ENCODE data around the gene FAM53B. TPM values are rescaled to one million over a fixed set of nuclear protein-coding genes. Genes with fewer than 3 reads are reported as not detected.

The FAM53B gene
- total and polyA plus RNA-seq, 7 experiments from 2014 or later = 3.9 to 51.5 (median 27.7) TPM

DNA sequence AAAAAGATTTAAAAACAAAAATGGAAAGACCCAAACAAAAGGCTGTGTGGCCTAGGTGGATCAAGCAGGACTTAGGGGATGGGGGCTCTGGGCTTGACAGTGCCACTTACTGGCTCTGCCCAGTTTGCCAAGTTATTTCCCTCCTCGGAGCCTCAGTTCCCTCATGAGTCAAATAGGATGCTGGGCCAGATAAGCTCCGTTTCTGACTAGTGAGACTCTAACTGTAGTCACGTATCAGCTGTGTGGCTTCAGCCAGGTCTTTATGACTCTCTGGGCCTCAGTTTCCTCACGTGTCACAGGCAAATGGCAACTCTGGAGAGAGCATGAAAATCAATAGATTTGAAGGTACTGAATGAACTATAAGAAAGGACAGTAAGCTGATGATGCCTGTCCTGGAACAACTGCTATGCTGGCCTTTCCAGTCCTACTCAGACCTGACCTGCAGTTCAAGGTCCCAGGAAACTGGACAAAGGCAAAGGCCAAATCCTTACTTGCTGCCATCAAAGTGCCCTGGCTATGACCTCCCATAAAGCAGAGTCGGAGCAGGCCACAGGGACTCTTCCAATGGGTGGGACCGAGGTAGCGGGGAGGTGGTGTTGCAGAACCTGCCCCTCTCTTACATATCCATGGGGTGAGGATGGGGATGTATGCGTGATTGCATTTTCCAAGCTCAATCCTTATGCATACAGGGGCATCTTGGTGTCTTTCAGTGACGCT, 27.0 kb downstream of the FAM53B start:
- Mint-ChIP-seq H3K36me3 (peaks cover 0 to 32% (median 0%) of the 10 kb centered on the region in 5 donors), H3K27ac (peak overlapping the region; percentile 83 to 99 (median 94)), H3K4me3 (peak overlapping the region in 8 of 10 donors; percentile 36 to 91 (median 73)), H3K4me1 (peaks cover 76 to 98% (median 87%) of the 10 kb centered on the region in 7 donors), H3K9me3 (no peaks in the 10 kb centered on the region), H3K27me3 (no peaks in the 10 kb centered on the region)
- no peaks in the 10 kb centered on the region for H3K36me3 ChIP-seq (ENCODE audit: control insufficient read depth in 2 of 3, insufficient read depth in 3 of 3, low read length in 3 of 3)
- peak overlapping the region; percentile 72 for H3K27ac ChIP-seq (ENCODE audit: low read depth, low read length)
- ATAC-seq = no peak
- no peak for DNase-seq
- peaks cover 77 to 95% of the 10 kb centered on the region in 2 donors for H3K4me1 ChIP-seq (ENCODE audit: control insufficient read depth in 2 of 2, insufficient read depth in 2 of 2, low read length in 2 of 2)
- no peak overlapping the region for H3K4me3 ChIP-seq (ENCODE audit: low read length)
- ChIA-PET POLR2A (interaction anchor here (0.8 to 17.4 kb wide), 14 partner anchors 14 to 96 kb away, joined by 3 to 271 read pairs (median 11); no protein-coding TSS in a partner anchor), CTCF (interaction anchor here (1.4 to 13.1 kb wide), 9 partner anchors 11 to 98 kb away, joined by 3 to 150 read pairs (median 25); no protein-coding TSS in a partner anchor)
- intact Hi-C loops (cut with micrococcal nuclease) = no loop called here
- no peaks in the 10 kb centered on the region for H3K9me3 ChIP-seq (ENCODE audit: control insufficient read depth in 2 of 3, low read length in 3 of 3)
- H3K27me3 ChIP-seq (ENCODE audit: control insufficient read depth in 2 of 2, insufficient read depth in 2 of 2, low read length in 2 of 2) = no peaks in the 10 kb centered on the region

DNA sequence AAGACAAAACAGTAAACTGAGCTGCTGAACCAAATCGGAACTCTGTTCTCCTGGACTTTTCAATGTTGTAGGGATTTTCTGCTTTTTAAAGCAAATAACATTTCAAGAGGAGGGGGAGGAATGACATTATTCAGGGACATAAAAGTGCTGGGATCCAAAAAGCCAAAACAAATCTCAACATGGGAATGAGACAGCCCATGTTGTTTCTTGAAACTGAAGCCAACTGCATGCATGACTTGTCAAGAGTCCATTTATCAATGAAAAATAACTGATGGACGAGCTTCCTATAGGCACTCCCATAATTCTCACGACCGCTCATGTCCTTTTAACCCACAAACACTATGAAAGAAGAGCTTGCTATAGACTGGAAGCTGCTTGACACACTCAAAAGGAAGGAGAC, 27.8 kb downstream of the FAM53B start:
- ATAC-seq = no peak
- H3K27ac Mint-ChIP-seq = peak overlapping the region in 8 of 9 donors; percentile 70 to 99 (median 86)
- ChIA-PET POLR2A (interaction anchor here (0.8 to 17.4 kb wide), 13 partner anchors 9 to 83 kb away, joined by 3 to 271 read pairs (median 6); no protein-coding TSS in a partner anchor), CTCF (interaction anchor here (1.4 to 13.1 kb wide), 6 partner anchors 14 to 69 kb away, joined by 6 to 150 read pairs (median 68); no protein-coding TSS in a partner anchor)
- peaks cover 72 to 87% of the 10 kb centered on the region in 2 donors for H3K4me1 ChIP-seq (ENCODE audit: control insufficient read depth in 2 of 2, insufficient read depth in 2 of 2, low read length in 2 of 2)
- H3K27ac ChIP-seq (ENCODE audit: low read depth, low read length) = no peak overlapping the region
- no peak for DNase-seq
- peak overlapping the region in 8 of 10 donors; percentile 21 to 75 (median 36) for H3K4me3 Mint-ChIP-seq
- H3K4me1 Mint-ChIP-seq = peaks cover 68 to 91% (median 79%) of the 10 kb centered on the region in 7 donors
- intact Hi-C loops (cut with micrococcal nuclease) = no loop called here
- no peaks in the 10 kb centered on the region for H3K27me3 Mint-ChIP-seq
- H3K9me3 ChIP-seq (ENCODE audit: control insufficient read depth in 2 of 3, low read length in 3 of 3) = no peaks in the 10 kb centered on the region
- H3K27me3 ChIP-seq (ENCODE audit: control insufficient read depth in 2 of 2, insufficient read depth in 2 of 2, low read length in 2 of 2) = no peaks in the 10 kb centered on the region
- no peaks in the 10 kb centered on the region for H3K36me3 ChIP-seq (ENCODE audit: control insufficient read depth in 2 of 3, insufficient read depth in 3 of 3, low read length in 3 of 3)
- H3K9me3 Mint-ChIP-seq = no peaks in the 10 kb centered on the region
- peaks cover 0 to 30% (median 0%) of the 10 kb centered on the region in 5 donors for H3K36me3 Mint-ChIP-seq
- no peak overlapping the region for H3K4me3 ChIP-seq (ENCODE audit: low read length)

DNA sequence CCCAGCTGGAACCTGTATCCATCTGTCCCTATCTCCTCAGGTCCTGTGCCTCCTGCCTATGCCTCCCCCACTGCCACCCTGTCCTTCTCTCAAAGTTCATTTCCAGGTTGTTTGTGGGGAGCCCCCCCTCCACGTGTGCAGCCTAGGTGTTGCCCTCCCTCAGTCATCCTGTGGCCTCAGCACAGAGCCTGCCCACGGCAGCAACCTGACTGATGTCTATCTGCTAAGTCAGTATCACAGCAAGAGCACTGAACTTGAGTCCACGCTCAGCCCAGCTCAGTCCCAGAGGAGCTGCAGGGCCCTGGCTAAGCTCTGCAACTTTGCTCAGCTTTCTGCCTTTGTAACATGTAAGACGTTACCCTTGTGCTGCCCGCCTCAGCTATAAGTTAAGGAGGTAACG, 28.7 kb downstream of the FAM53B start:
- Mint-ChIP-seq H3K9me3 (no peaks in the 10 kb centered on the region), H3K4me1 (peaks cover 65 to 91% (median 81%) of the 10 kb centered on the region in 7 donors), H3K4me3 (peak overlapping the region in 9 of 10 donors; percentile 1 to 75 (median 43)), H3K27ac (peak overlapping the region in 8 of 9 donors; percentile 38 to 99 (median 86)), H3K36me3 (peaks cover 0 to 27% (median 0%) of the 10 kb centered on the region in 5 donors), H3K27me3 (no peaks in the 10 kb centered on the region)
- DNase-seq = no peak
- Histone ChIP-seq H3K27me3 (ENCODE audit: control insufficient read depth in 2 of 2, insufficient read depth in 2 of 2, low read length in 2 of 2) (no peaks in the 10 kb centered on the region), H3K4me1 (ENCODE audit: control insufficient read depth in 2 of 2, insufficient read depth in 2 of 2, low read length in 2 of 2) (peaks cover 74 to 81% of the 10 kb centered on the region in 2 donors), H3K9me3 (ENCODE audit: control insufficient read depth in 2 of 3, low read length in 3 of 3) (no peaks in the 10 kb centered on the region), H3K27ac (ENCODE audit: low read depth, low read length) (no peak overlapping the region), H3K36me3 (ENCODE audit: control insufficient read depth in 2 of 3, insufficient read depth in 3 of 3, low read length in 3 of 3) (no peaks in the 10 kb centered on the region), H3K4me3 (ENCODE audit: low read length) (no peak overlapping the region)
- ATAC-seq = no peak
- intact Hi-C loops (cut with micrococcal nuclease) = no loop called here
- ChIA-PET CTCF (interaction anchor here (0.5 to 13.1 kb wide), 6 partner anchors 11 to 68 kb away, joined by 3 to 150 read pairs (median 68); no protein-coding TSS in a partner anchor), POLR2A (interaction anchor here (0.6 to 17.4 kb wide), 10 partner anchors 9 to 1551 kb away, joined by 3 to 271 read pairs (median 5); no protein-coding TSS in a partner anchor)

DNA sequence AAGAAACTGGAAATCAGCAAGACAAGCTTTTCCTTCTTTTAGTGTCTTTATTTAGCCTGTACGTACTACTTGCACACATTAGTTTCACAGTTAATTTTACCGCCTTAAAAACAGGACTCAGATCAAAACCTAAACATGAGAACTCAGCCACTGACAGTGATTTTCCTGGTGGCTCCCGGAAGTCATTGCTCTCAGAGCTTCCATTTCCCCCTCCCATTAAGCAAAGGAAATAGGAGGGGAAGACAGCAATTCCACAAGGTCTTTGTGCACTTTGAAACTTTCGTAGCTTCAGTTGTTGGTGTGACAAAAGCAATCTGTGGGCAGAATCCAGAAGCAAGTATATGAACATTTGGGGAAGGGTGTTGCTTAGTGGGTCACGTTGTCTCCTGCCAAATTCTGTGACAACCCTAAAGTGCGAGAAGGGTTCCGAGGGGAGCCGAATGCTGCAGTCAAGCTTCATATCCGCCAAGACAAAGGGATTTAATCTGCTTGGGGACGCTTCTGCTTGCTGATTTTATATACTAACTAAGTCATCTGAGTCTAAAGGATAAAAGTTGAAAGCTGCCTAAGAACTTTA, 30.4 kb downstream of the FAM53B start:
- H3K4me1 ChIP-seq (ENCODE audit: control insufficient read depth in 2 of 2, insufficient read depth in 2 of 2, low read length in 2 of 2) = peaks cover 77 to 81% of the 10 kb centered on the region in 2 donors
- no peak overlapping the region for H3K4me3 ChIP-seq (ENCODE audit: low read length)
- Mint-ChIP-seq H3K27me3 (no peaks in the 10 kb centered on the region), H3K27ac (peak overlapping the region in 8 of 9 donors; percentile 1 to 99 (median 66)), H3K4me1 (peaks cover 68 to 92% (median 86%) of the 10 kb centered on the region in 7 donors), H3K36me3 (peaks cover 0 to 23% (median 0%) of the 10 kb centered on the region in 5 donors), H3K4me3 (peak overlapping the region in 6 of 10 donors; percentile 1 to 75 (median 22)), H3K9me3 (no peaks in the 10 kb centered on the region)
- H3K27ac ChIP-seq (ENCODE audit: low read depth, low read length) = peak overlapping the region; percentile 18
- DNase-seq (no peak), ATAC-seq (no peak)
- ChIA-PET POLR2A (interaction anchor here (0.6 to 17.4 kb wide), 5 partner anchors 9 to 27 kb away, joined by 3 to 271 read pairs (median 4); no protein-coding TSS in a partner anchor), CTCF (interaction anchor here (1.0 to 10.2 kb wide), 2 partner anchors 11 to 27 kb away, joined by 4 to 81 read pairs; no protein-coding TSS in a partner anchor)
- no peaks in the 10 kb centered on the region for H3K36me3 ChIP-seq (ENCODE audit: control insufficient read depth in 2 of 3, insufficient read depth in 3 of 3, low read length in 3 of 3)
- H3K9me3 ChIP-seq (ENCODE audit: control insufficient read depth in 2 of 3, low read length in 3 of 3) = no peaks in the 10 kb centered on the region
- H3K27me3 ChIP-seq (ENCODE audit: control insufficient read depth in 2 of 2, insufficient read depth in 2 of 2, low read length in 2 of 2) = no peaks in the 10 kb centered on the region
- intact Hi-C loops (cut with micrococcal nuclease) = no loop called here

DNA sequence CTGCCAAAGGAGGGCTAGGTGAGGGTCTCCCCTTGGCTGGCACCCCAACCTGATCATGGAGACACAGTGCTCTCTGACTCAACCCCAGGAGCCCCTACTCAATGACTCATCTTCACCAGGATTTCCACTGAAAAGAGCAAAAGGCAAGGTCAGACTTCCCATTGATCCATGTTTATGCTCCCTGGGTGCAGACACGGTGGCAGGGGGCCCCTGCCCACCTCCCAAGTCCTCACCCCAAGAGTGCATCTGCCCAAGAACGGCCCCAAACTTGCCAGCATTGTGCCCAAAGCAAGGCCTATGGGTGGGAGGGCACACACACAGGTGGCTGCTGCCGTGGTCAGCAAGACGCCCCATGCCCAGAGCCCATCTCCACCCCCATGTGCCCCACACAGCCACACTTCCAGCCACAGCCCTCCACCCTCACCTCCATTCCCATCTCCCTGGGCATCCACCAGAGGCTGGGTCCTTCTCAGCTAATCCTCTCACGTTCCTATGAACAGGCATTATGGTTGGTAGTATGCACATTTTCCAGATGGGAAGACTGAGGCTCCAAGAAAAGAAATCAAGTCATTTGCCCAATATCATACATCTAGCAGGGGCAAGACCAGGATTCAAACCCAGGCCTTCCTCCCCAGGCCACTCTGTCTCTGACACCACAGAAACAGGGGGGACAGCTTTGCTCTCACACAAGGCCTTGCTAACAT, 31.3 kb downstream of the FAM53B start:
- ChIA-PET CTCF (interaction anchor here (0.6 to 10.2 kb wide), 2 partner anchors 10 to 133 kb away, joined by 3 to 81 read pairs; no protein-coding TSS in a partner anchor), POLR2A (interaction anchor here (0.9 to 17.4 kb wide), 5 partner anchors 10 to 34 kb away, joined by 3 to 271 read pairs (median 3); no protein-coding TSS in a partner anchor)
- no peaks in the 10 kb centered on the region for H3K27me3 Mint-ChIP-seq
- DNase-seq = no peak
- H3K36me3 Mint-ChIP-seq = peaks cover 0 to 19% (median 0%) of the 10 kb centered on the region in 5 donors
- H3K4me3 Mint-ChIP-seq = peak overlapping the region in 2 of 10 donors; percentile 1 to 75
- H3K27ac ChIP-seq (ENCODE audit: low read depth, low read length) = no peak overlapping the region
- H3K36me3 ChIP-seq (ENCODE audit: control insufficient read depth in 2 of 3, insufficient read depth in 3 of 3, low read length in 3 of 3) = no peaks in the 10 kb centered on the region
- peaks cover 66 to 91% (median 86%) of the 10 kb centered on the region in 7 donors for H3K4me1 Mint-ChIP-seq
- no peaks in the 10 kb centered on the region for H3K9me3 ChIP-seq (ENCODE audit: control insufficient read depth in 2 of 3, low read length in 3 of 3)
- no peak overlapping the region for H3K4me3 ChIP-seq (ENCODE audit: low read length)
- H3K9me3 Mint-ChIP-seq = no peaks in the 10 kb centered on the region
- H3K27me3 ChIP-seq (ENCODE audit: control insufficient read depth in 2 of 2, insufficient read depth in 2 of 2, low read length in 2 of 2) = no peaks in the 10 kb centered on the region
- ATAC-seq = no peak
- H3K4me1 ChIP-seq (ENCODE audit: control insufficient read depth in 2 of 2, insufficient read depth in 2 of 2, low read length in 2 of 2) = peaks cover 76 to 82% of the 10 kb centered on the region in 2 donors
- H3K27ac Mint-ChIP-seq = peak overlapping the region in 7 of 9 donors; percentile 53 to 99 (median 66)
- intact Hi-C loops (cut with micrococcal nuclease) = no loop called here

DNA sequence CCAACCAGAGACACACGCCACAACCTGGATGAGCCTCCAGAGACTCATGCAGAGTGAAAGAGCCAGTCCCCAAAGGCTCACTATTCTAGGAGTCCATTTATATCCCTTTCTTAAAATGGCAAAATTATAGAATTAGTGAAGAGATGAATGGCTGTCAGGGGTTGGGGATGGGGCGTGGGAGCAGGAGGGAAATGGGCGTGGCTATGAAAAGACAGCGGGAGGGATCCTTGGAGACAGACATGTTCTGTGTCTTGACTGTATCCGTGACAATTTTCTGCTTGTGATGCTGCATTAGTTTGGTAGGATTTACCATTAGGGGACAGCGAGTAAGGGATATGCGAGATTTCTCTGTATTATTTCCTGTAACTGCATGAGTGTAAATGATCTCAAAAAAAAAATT, 33.0 kb downstream of the FAM53B start:
- POLR2A ChIA-PET = interaction anchor here (1.4 kb wide), 1 partner anchor 14 kb away, joined by 3 read pairs; no protein-coding TSS in a partner anchor
- peak overlapping the region in 3 of 9 donors; percentile 33 to 86 (median 54) for H3K27ac Mint-ChIP-seq

More for the DNA sequence above, 33.0 kb downstream of the FAM53B start:
- no peaks in the 10 kb centered on the region for H3K9me3 Mint-ChIP-seq
- H3K36me3 Mint-ChIP-seq = peaks cover 0 to 16% (median 4%) of the 10 kb centered on the region in 5 donors
- ATAC-seq = no peak
- no peaks in the 10 kb centered on the region for H3K27me3 Mint-ChIP-seq
- H3K4me1 Mint-ChIP-seq = peaks cover 60 to 89% (median 83%) of the 10 kb centered on the region in 7 donors
- H3K4me3 Mint-ChIP-seq = no peak overlapping the region
- Histone ChIP-seq H3K27me3 (ENCODE audit: control insufficient read depth in 2 of 2, insufficient read depth in 2 of 2, low read length in 2 of 2) (no peaks in the 10 kb centered on the region), H3K9me3 (ENCODE audit: control insufficient read depth in 2 of 3, low read length in 3 of 3) (no peaks in the 10 kb centered on the region), H3K36me3 (ENCODE audit: control insufficient read depth in 2 of 3, insufficient read depth in 3 of 3, low read length in 3 of 3) (peaks cover 0 to 7% (median 3%) of the 10 kb centered on the region in 3 experiments), H3K27ac (ENCODE audit: low read depth, low read length) (no peak overlapping the region), H3K4me3 (ENCODE audit: low read length) (no peak overlapping the region), H3K4me1 (ENCODE audit: control insufficient read depth in 2 of 2, insufficient read depth in 2 of 2, low read length in 2 of 2) (peaks cover 66 to 81% of the 10 kb centered on the region in 2 donors)
- DNase-seq = no peak
- CTCF ChIA-PET = no interaction called here
- intact Hi-C loops (cut with micrococcal nuclease) = no loop called here

Data from naive thymus-derived CD4-positive, alpha-beta T cell (primary cell).